IMR-90 (cell line): ENCODE results near the gene MEIS3.

Source experiments
- CEBPB ChIP-seq: IDR thresholded peaks from 2 replicates; pipeline ENCODE4 v1.6.1; 2012; ENCODE audit warnings: low read depth, low read length, improper control_type of control experiment
- ELK1 ChIP-seq: fragments of 150-350 bp; IDR thresholded peaks from 2 replicates; pipeline ENCODE4 v1.6.1; 2016; ENCODE audit warnings: low read depth, mild to moderate bottlenecking, low read length, moderate library complexity, borderline replicate concordance
- MAFK ChIP-seq: IDR thresholded peaks from 2 replicates; pipeline ENCODE4 v1.6.1; 2012; ENCODE audit warnings: low read depth, low read length, improper control_type of control experiment
- MXI1 ChIP-seq: IDR thresholded peaks from 2 replicates; pipeline ENCODE4 v1.6.1; 2012; ENCODE audit warnings: low read depth, mild to moderate bottlenecking, low read length, moderate library complexity, borderline replicate concordance
- POLR2A ChIP-seq: IDR thresholded peaks from 2 replicates; pipeline ENCODE4 v1.6.1; 2012; ENCODE audit warnings: mild to moderate bottlenecking, low read depth, low read length
- RCOR1 ChIP-seq: IDR thresholded peaks from 2 replicates; pipeline ENCODE4 v1.6.1; 2012; ENCODE audit warnings: mild to moderate bottlenecking, low read length, improper control_type of control experiment; ENCODE audit not compliant: insufficient replicate concordance
- RFX5 ChIP-seq: IDR thresholded peaks from 2 replicates; pipeline ENCODE4 v1.8.0; 2012; ENCODE audit warnings: low read depth, mild to moderate bottlenecking, low read length, moderate library complexity
- USF2 ChIP-seq: fragments of 150-350 bp; IDR thresholded peaks from 2 replicates; pipeline ENCODE4 v1.6.1; 2017; ENCODE audit warnings: mild to moderate bottlenecking, antibody characterized with exemption, low read length, low read depth
- TF ChIP-seq, protein P1 (sequence below): conservative IDR thresholded peaks from 2 replicates; pipeline ENCODE4 v1.5.1; 2012; ENCODE audit warnings: mild to moderate bottlenecking, low read depth, low read length, improper control_type of control experiment

- TF ChIP-seq, protein P1, sequence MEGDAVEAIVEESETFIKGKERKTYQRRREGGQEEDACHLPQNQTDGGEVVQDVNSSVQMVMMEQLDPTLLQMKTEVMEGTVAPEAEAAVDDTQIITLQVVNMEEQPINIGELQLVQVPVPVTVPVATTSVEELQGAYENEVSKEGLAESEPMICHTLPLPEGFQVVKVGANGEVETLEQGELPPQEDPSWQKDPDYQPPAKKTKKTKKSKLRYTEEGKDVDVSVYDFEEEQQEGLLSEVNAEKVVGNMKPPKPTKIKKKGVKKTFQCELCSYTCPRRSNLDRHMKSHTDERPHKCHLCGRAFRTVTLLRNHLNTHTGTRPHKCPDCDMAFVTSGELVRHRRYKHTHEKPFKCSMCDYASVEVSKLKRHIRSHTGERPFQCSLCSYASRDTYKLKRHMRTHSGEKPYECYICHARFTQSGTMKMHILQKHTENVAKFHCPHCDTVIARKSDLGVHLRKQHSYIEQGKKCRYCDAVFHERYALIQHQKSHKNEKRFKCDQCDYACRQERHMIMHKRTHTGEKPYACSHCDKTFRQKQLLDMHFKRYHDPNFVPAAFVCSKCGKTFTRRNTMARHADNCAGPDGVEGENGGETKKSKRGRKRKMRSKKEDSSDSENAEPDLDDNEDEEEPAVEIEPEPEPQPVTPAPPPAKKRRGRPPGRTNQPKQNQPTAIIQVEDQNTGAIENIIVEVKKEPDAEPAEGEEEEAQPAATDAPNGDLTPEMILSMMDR = no peak
- no peak for TF ChIP-seq RFX5
- no peak for TF ChIP-seq USF2
- no peak for TF ChIP-seq POLR2A
- TF ChIP-seq MAFK = no peak
- TF ChIP-seq RCOR1 = no peak
- TF ChIP-seq ELK1 = no peak
- no peak for TF ChIP-seq CEBPB
- no peak for TF ChIP-seq MXI1
Measured at GRCh38 chr19:47381653-47382279, 37.6 kb downstream of the MEIS3 start.
